NCI-H524 (cell line): ENCODE results near the gene ADGRD1.

Experiments
- DNase-seq, 2 experiments: peaks; one replicate each; lab custom pipeline; 2025; lab: John Stamatoyannopoulos, UW

ADGRD1 gene

GRCh38 chr12:131102991-131103668 lies 149.4 kb downstream of the ADGRD1 start:
- DNase-seq = peak in 1 of 2 experiments; percentile 34

GRCh38 chr12:131103669-131104462 lies 150.2 kb downstream of the ADGRD1 start:
- no peak for DNase-seq

- peak in 1 of 2 experiments; percentile 65 for DNase-seq
Observed at GRCh38 chr12:131104463-131105350, 151.0 kb downstream of the ADGRD1 start.

GRCh38 chr12:131105351-131105735 lies 151.6 kb downstream of the ADGRD1 start:
- DNase-seq = no peak

- no peak for DNase-seq
Observed at GRCh38 chr12:131105736-131106348, 152.1 kb downstream of the ADGRD1 start.

GRCh38 chr12:131106349-131106941 lies 152.7 kb downstream of the ADGRD1 start:
- DNase-seq = no peak

GRCh38 chr12:131108177-131108955 lies 154.7 kb downstream of the ADGRD1 start:
- no peak for DNase-seq

- no peak for DNase-seq
Observed at GRCh38 chr12:131111446-131111845, 157.7 kb downstream of the ADGRD1 start.

GRCh38 chr12:131112021-131112420 lies 158.3 kb downstream of the ADGRD1 start:
- DNase-seq = peak in 1 of 2 experiments; percentile 71

GRCh38 chr12:131112700-131113290 lies 159.1 kb downstream of the ADGRD1 start:
- DNase-seq = no peak

- peak in 1 of 2 experiments; percentile 23 for DNase-seq
Observed at GRCh38 chr12:131113568-131114270, 160.0 kb downstream of the ADGRD1 start.

- no peak for DNase-seq
Observed at GRCh38 chr12:131114271-131114670, 160.6 kb downstream of the ADGRD1 start.

- no peak for DNase-seq
Observed at GRCh38 chr12:131114942-131115584, 161.4 kb downstream of the ADGRD1 start.

- no peak for DNase-seq
Observed at GRCh38 chr12:131115766-131116467, 162.2 kb downstream of the ADGRD1 start.

GRCh38 chr12:131116468-131117117 lies 162.9 kb downstream of the ADGRD1 start:
- DNase-seq = peak in 1 of 2 experiments; percentile 17

GRCh38 chr12:131117438-131118245 lies 163.9 kb downstream of the ADGRD1 start:
- DNase-seq = no peak

- DNase-seq = no peak
Observed at GRCh38 chr12:131118371-131118770, 164.7 kb downstream of the ADGRD1 start.
